Fibroblast of skin of right quadriceps (primary cell): Measurements from ENCODE around the gene KCNQ1.

Experiments
- DNase-seq: peaks from one replicate; pipeline ENCODE4 v3.0.0-alpha.2; 2013

KCNQ1 gene

DNA sequence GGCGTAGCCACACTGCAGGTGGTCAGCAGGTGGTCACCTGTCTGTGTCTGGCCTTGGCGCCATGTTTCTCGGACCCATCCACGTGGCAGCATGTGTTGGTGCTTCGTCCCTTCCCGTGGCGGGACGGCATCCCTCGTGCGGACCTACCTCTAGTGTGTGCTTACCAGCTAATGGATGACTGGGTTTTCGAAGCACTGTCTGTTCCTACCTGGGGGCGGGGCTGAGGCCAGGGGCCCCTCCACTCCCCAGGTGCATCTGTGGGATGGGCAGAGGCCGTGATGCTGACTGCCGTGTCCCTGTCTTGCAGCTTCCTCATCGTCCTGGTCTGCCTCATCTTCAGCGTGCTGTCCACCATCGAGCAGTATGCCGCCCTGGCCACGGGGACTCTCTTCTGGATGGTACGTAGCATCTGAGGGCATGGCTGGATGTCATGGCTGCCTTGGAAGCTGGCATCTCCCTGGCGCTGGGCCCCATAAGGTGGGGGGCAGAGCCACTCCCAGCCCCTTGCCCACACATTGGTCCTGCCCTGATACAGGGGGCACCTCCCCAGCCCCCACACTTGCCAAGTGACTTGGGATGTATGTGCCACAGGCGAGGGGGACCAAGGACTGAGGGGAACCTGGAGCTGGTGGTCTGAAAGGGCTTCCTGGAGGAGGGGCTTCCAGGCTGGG is 82.9 kb downstream of the KCNQ1 start:
- DNase-seq, result no peak

DNA sequence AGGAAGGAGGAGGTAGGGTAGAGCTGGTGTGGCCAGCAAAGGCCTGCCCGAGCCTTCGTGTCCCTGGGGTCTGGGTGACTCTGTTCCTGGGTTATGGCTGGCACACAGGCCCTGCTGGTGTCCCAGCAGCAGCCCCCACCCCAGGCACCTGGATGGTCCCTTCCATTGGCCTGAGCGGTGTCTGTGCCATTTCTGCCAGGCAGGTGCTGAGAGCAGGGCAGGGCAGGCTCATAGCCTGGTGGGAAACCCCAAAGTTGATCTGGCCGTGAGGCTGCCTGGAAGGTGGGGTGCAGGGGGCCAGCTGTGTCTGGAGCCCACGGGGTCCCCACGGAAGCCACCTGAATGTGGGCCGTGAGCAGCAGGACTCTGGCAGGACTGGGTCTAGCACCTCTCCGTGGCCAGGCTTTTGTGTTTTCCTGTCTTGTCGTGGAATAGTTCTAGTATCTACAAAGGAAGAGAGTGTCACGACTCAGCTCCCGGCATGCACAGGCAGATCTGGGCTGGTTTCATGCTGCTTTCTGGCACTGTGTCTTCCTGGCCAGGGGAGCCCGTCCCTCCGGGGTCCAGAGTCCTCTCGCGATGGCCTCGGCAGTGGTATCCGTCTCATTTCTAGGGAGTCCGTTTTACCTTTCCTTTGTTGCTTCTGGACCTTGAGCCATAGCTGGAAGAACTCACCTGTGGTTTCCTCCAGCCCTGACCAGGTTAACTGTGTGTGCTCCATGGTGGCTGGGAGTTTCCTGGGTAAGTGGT is 83.7 kb downstream of the KCNQ1 start:
- DNase-seq, result no peak

GRCh38 chr11:2529173-2529572 is 84.4 kb downstream of the KCNQ1 start:
- DNase-seq, result no peak

DNA sequence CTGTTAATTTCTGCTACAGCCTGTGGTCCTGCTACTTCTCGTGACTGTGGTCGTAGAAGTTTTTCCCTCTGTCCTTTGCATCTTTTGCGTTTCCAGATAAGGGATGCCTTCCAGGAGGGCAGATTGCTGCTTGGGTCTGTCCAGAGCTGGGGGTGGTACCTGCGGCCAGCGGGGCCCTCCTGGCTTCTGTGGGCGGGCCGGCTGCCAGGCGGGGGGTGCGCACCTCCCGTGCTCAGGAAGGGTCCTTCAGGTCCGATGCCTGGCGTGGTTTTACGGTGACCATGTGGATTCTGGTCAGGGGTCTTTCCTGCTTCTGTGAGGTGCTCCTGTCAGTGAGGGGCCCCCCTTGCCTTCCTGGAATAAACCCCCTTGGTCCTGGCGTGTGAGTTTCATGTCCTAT is 84.8 kb downstream of the KCNQ1 start:
- no peak for DNase-seq

DNA sequence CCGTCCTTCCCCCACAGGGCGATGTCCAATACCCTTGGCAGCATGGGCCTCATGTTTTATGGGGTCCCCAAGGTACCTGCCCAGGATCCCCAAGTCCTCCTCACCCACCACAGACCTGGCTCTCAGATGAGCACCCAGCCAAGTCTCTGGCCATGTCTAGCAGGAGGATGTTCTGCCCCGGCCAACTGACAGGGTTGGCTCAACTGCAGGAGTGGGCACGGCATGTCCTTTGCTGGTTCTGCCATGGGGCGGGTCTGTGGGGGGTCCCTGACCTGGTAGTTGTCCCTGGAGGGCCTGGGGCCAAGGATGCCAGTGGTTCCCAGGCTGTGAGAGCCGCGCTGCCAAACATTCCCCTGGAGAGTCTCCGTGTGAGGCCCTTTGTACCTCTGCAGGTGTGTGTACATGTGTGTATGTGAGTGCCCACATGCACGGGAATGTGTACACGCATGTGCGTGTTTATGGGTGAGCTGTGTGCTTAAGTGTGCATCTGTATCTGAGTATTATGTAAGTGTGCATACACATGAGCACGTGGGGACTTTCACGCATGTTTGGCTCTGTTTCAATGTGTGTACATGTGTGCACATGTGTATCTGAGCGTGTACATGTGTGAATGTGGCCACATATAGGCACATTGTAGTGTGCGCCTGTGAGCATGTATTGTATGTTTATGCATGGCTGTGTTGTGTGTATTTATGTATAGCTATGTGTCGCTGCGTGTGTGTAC is 85.5 kb downstream of the KCNQ1 start:
- no peak for DNase-seq

- DNase-seq, result no peak
Measured at GRCh38 chr11:2530855-2531200, 86.0 kb downstream of the KCNQ1 start.

GRCh38 chr11:2531277-2531986 is 86.6 kb downstream of the KCNQ1 start:
- DNase-seq, result peak; percentile 25

GRCh38 chr11:2531987-2532703 is 87.3 kb downstream of the KCNQ1 start:
- no peak for DNase-seq

DNA sequence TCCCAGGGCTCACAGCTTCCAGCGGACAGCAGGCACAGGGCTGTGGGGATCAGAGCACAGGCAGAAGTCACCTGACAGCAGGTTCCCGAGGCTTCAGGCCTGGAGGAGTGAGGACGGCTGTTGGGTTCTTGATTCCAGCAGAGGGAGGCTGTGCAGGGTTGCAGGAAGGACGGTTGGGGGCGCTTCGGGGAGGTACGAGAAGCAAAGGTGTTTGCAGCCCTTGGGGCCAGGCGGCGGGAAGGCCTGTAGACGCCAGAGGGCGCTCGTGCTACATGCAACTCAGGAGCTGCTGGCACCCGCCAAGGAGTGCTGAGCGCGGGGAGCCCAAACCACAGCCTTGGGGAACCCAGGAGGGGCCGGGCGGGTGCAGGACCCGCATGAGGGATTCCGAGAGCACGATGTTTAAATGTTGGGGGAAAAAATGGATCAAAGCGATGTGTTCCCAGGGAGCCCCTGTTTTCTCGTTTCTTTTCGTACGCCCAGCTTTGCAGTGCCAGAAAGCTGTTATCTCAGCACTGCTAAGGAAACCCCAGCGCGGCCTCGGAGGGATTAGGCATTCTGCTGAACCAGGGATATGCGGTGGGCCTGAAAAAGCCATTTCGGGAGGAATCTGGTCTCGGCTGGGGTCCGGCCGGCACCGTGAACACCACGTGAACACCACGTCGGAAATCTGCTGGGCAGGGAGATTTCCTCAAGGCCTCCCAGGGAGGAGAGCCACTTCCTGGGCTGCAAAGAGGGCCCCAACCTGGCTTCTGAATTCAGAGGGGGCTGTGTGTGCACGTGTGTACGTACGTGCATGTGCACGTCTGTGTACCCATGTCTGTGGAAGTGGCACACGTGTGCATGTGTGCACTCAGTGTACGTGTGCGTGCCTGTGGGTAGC is 88.1 kb downstream of the KCNQ1 start:
- DNase-seq, result peak; percentile 85

DNA sequence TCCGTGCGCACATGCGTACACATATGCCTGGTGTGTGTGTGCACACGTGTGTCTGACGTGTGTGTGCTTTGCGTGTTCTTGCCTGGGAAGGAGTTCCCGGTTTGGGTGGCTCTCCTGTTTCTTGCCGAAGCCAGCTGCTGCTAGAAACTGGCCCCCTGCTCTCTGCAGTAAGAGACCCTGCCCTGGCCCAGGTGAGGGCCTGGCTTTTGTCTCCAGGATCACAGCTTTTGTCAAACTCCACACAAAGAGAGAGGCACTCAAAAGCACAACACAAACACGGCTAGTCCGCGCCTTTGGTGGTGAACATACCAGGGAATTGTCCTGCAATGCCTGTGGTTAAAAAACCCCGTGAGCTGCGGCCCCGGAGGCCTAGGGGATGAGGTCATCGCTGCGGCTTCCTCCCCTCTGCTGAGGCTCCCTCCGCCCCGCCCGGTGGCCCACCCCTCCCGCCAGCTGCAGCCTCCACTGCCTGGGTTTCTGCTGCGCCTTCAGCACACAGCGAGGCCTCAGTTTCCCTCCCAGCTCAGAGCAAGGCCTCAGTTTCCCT is 88.9 kb downstream of the KCNQ1 start:
- peak; percentile 92 for DNase-seq

GRCh38 chr11:2534134-2534956 is 89.5 kb downstream of the KCNQ1 start:
- no peak for DNase-seq

- no peak for DNase-seq
Measured at GRCh38 chr11:2534957-2535672, 90.3 kb downstream of the KCNQ1 start.

GRCh38 chr11:2535673-2536439 is 91.0 kb downstream of the KCNQ1 start:
- DNase-seq, result no peak

- DNase-seq, result no peak
Measured at GRCh38 chr11:2536440-2536989, 91.7 kb downstream of the KCNQ1 start.

GRCh38 chr11:2537010-2537705 is 92.3 kb downstream of the KCNQ1 start:
- no peak for DNase-seq

- no peak for DNase-seq
Measured at GRCh38 chr11:2537896-2538724, 93.3 kb downstream of the KCNQ1 start.

DNA sequence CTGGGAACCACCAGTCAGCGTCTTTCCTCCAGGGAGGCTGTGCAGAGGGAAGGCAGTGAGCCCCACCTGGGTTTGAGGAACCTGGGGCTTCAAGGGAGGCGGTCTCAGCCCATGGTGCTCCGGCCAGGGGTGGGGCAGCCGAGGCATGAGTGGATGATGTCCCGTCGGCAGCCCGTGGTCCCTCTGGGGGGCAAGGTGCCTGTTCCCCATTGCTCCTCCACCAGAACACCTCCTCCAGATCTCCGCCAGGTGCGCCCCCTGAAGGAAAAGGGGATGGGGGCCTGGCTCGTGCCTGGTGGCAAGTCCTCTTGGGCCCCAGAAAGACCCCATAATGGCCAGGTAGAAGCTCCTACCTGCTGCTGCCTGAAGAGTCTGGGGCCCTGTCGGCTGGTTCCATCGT is 94.1 kb downstream of the KCNQ1 start:
- DNase-seq, result no peak
